ENCODE results near the gene SPAG4. TPM values are rescaled to one million over a fixed set of nuclear protein-coding genes. Genes with fewer than 3 reads are reported as not detected.

Gene SPAG4
- total and polyA plus RNA-seq, 10 donors = 2.5 to 32.1 (median 11.5) TPM

GRCh38 chr20:35598899-35599775 is 16.5 kb upstream of the SPAG4 start:
- peaks cover 8 to 23% (median 19%) of the 10 kb centered on the region in 6 donors for H3K4me1 ChIP-seq
- no peak overlapping the region for H3K27ac ChIP-seq
- H3K36me3 ChIP-seq = no peaks in the 10 kb centered on the region
- intact Hi-C loops (cut with DNase I; ENCODE audit: low total_unique reads) = no loop called here
- WGBS, 5 donors = 81 to 90% (median 85%) methylated on average over 19 to 22 of the region's 22 CpGs
- DNase-seq = peak; percentile 51
- TF ChIP-seq POLR2AphosphoS5 (IDR thresholded peaks at IDR 0.05) (no peak), CTCF (IDR thresholded peaks at IDR 0.05 in 8 of 11, conservative IDR thresholded peaks at IDR 0.05 in 3 of 11) (no peak), POLR2A (IDR thresholded peaks at IDR 0.05) (no peak)
- no peaks in the 10 kb centered on the region for H3K9me3 ChIP-seq
- H3K4me3 ChIP-seq = no peak overlapping the region
- H3K27me3 ChIP-seq (replicated peaks in 1 of 7) = peaks cover 0 to 44% (median 23%) of the 10 kb centered on the region in 7 donors

GRCh38 chr20:35599776-35600120 is 15.9 kb upstream of the SPAG4 start:
- Histone ChIP-seq H3K4me3 (no peak overlapping the region), H3K27me3 (replicated peaks in 1 of 7) (peaks cover 0 to 44% (median 23%) of the 10 kb centered on the region in 7 donors), H3K27ac (no peak overlapping the region), H3K36me3 (no peaks in the 10 kb centered on the region), H3K9me3 (no peaks in the 10 kb centered on the region), H3K4me1 (peaks cover 8 to 23% (median 19%) of the 10 kb centered on the region in 6 donors)
- 90 to 95% (median 92%) methylated on average over 3 to 9 of the region's 9 CpGs for WGBS, 5 donors
- no peak for DNase-seq
- TF ChIP-seq CTCF (IDR thresholded peaks at IDR 0.05 in 8 of 11, conservative IDR thresholded peaks at IDR 0.05 in 3 of 11) (no peak), POLR2AphosphoS5 (IDR thresholded peaks at IDR 0.05) (no peak), POLR2A (IDR thresholded peaks at IDR 0.05) (no peak)
- intact Hi-C loops (cut with DNase I; ENCODE audit: low total_unique reads) = no loop called here

GRCh38 chr20:35600176-35600992 is 15.2 kb upstream of the SPAG4 start:
- H3K4me3 ChIP-seq = peak overlapping the region; percentile 22 to 72 (median 46)
- no peak for TF ChIP-seq POLR2AphosphoS5 (IDR thresholded peaks at IDR 0.05)
- no peak for TF ChIP-seq POLR2A (IDR thresholded peaks at IDR 0.05)
- TF ChIP-seq CTCF (IDR thresholded peaks at IDR 0.05 in 8 of 11, conservative IDR thresholded peaks at IDR 0.05 in 3 of 11) = no peak

More at GRCh38 chr20:35600176-35600992, 15.2 kb upstream of the SPAG4 start:
- Histone ChIP-seq H3K27me3 (replicated peaks in 1 of 7) (peaks cover 0 to 44% (median 23%) of the 10 kb centered on the region in 7 donors), H3K27ac (peak overlapping the region in 1 of 8 donors; percentile 56), H3K9me3 (no peaks in the 10 kb centered on the region), H3K36me3 (no peaks in the 10 kb centered on the region), H3K4me1 (peaks cover 8 to 23% (median 19%) of the 10 kb centered on the region in 6 donors)
- WGBS, 5 donors = 27 to 44% (median 28%) methylated on average over 22 to 34 of the region's 34 CpGs
- no peak for DNase-seq
- intact Hi-C loops (cut with DNase I; ENCODE audit: low total_unique reads) = no loop called here
